ENCODE data around the gene BMP15. TPM values are rescaled to one million over a fixed set of nuclear protein-coding genes. Genes with fewer than 3 reads are reported as not detected.

The BMP15 gene
- total RNA-seq, 1 experiment from 2014 or later, result not detected

DNA sequence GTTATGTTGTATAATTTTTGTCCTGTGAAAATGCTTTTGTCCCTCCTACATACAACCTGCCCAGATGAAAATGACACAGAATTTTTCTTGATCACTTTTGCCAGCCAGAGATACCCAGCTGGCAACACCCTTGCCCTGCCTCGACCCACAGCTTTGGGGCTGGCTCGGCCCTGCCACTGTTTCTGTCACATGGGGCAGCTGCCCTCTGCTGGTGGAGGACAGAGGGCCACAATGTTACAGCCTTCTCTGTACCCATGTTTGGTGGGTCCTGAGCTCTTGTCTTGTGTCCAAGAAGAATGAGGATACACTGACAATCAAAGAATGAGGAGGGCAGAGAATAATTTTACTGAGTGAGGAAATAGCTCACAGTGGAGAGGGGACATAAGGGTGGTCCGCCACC is 31.1 kb downstream of the BMP15 start:
- intact Hi-C loops (cut with micrococcal nuclease), result loop anchor here (2.0 kb wide), 1 partner anchor 47 kb away; no protein-coding TSS in a partner anchor
- H3K9me3 Mint-ChIP-seq (ENCODE audit: unreplicated experiment), result no peaks in the 10 kb centered on the region

DNA sequence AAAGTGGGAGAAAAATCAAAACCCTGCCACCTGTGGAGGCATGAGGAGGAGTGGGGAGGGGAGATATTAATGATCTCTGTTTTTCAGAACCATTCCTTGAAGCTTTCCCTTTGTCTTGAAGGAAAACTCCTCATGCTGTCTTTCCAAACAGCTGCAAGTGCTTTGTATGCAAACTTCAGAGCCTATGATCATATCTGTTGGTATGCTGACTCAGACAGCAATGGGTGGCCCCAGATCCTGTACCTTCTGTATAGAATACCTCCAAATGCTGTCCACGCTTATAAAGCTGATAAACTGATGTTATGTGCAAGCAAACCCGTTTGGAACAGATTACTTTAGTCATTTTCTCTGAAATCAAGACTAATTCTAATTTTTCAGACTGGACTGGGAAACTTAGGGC is 31.9 kb downstream of the BMP15 start:
- ChIA-PET POLR2A (interaction anchor here (0.9 to 1.5 kb wide), 2 partner anchors 25 to 143 kb away, joined by 3 to 5 read pairs; no protein-coding TSS in a partner anchor), CTCF (interaction anchor here (0.8 to 2.0 kb wide), 12 partner anchors 25 to 388 kb away, joined by 3 to 6 read pairs (median 3); no protein-coding TSS in a partner anchor)
- H3K36me3 Mint-ChIP-seq (ENCODE audit: insufficient read depth, unreplicated experiment), result no peaks in the 10 kb centered on the region
- H3K9me3 Mint-ChIP-seq (ENCODE audit: unreplicated experiment), result no peaks in the 10 kb centered on the region
- no peak overlapping the region for H3K27ac Mint-ChIP-seq (ENCODE audit: low read depth, unreplicated experiment)
- H3K4me3 Mint-ChIP-seq (ENCODE audit: unreplicated experiment), result no peak overlapping the region
- intact Hi-C loops (cut with micrococcal nuclease), result no loop called here
- DNase-seq (ENCODE audit: unreplicated experiment), result no peak
- TF ChIP-seq, protein P1, sequence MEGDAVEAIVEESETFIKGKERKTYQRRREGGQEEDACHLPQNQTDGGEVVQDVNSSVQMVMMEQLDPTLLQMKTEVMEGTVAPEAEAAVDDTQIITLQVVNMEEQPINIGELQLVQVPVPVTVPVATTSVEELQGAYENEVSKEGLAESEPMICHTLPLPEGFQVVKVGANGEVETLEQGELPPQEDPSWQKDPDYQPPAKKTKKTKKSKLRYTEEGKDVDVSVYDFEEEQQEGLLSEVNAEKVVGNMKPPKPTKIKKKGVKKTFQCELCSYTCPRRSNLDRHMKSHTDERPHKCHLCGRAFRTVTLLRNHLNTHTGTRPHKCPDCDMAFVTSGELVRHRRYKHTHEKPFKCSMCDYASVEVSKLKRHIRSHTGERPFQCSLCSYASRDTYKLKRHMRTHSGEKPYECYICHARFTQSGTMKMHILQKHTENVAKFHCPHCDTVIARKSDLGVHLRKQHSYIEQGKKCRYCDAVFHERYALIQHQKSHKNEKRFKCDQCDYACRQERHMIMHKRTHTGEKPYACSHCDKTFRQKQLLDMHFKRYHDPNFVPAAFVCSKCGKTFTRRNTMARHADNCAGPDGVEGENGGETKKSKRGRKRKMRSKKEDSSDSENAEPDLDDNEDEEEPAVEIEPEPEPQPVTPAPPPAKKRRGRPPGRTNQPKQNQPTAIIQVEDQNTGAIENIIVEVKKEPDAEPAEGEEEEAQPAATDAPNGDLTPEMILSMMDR (IDR thresholded peaks at IDR 0.05; ENCODE audit: unreplicated experiment), result no peak
- H3K27me3 Mint-ChIP-seq (ENCODE audit: insufficient read depth, unreplicated experiment), result peaks cover 67% of the 10 kb centered on the region
- no TSS peak for BruUV-seq (replicated peaks)
- H3K4me1 Mint-ChIP-seq (ENCODE audit: insufficient read depth, unreplicated experiment), result no peaks in the 10 kb centered on the region

More for the DNA sequence above, 31.1 kb downstream of the BMP15 start:
- DNase-seq (ENCODE audit: unreplicated experiment), result peak; percentile 36
- CTCF ChIA-PET, result interaction anchor here (0.6 to 2.0 kb wide), 18 partner anchors 8 to 614 kb away, joined by 3 to 6 read pairs (median 3); no protein-coding TSS in a partner anchor
- POLR2A ChIA-PET, result interaction anchor here (1.5 kb wide), 1 partner anchor 142 kb away, joined by 5 read pairs; no protein-coding TSS in a partner anchor
- no peak overlapping the region for H3K4me3 Mint-ChIP-seq (ENCODE audit: unreplicated experiment)
- TF ChIP-seq, protein P1 (IDR thresholded peaks at IDR 0.05; ENCODE audit: unreplicated experiment), result peak; percentile 50
- H3K27ac Mint-ChIP-seq (ENCODE audit: low read depth, unreplicated experiment), result no peak overlapping the region
- H3K4me1 Mint-ChIP-seq (ENCODE audit: insufficient read depth, unreplicated experiment), result no peaks in the 10 kb centered on the region
- H3K27me3 Mint-ChIP-seq (ENCODE audit: insufficient read depth, unreplicated experiment), result peaks cover 62% of the 10 kb centered on the region
- no peaks in the 10 kb centered on the region for H3K36me3 Mint-ChIP-seq (ENCODE audit: insufficient read depth, unreplicated experiment)
- BruUV-seq (replicated peaks), result no TSS peak

- intact Hi-C loops (cut with micrococcal nuclease), result no loop called here
- H3K27me3 Mint-ChIP-seq (ENCODE audit: insufficient read depth, unreplicated experiment), result peaks cover 49% of the 10 kb centered on the region
- H3K27ac Mint-ChIP-seq (ENCODE audit: low read depth, unreplicated experiment), result no peak overlapping the region
- no peak overlapping the region for H3K4me3 Mint-ChIP-seq (ENCODE audit: unreplicated experiment)
- TF ChIP-seq, protein P1 (IDR thresholded peaks at IDR 0.05; ENCODE audit: unreplicated experiment), result no peak
- ChIA-PET CTCF (interaction anchor here (0.7 to 0.9 kb wide), 3 partner anchors 22 to 51 kb away, joined by 3 to 4 read pairs (median 4); no protein-coding TSS in a partner anchor), POLR2A (interaction anchor here (0.6 kb wide), 1 partner anchor 29 kb away, joined by 3 read pairs; no protein-coding TSS in a partner anchor)
- BruUV-seq (replicated peaks), result no TSS peak
- DNase-seq (ENCODE audit: unreplicated experiment), result no peak
- H3K36me3 Mint-ChIP-seq (ENCODE audit: insufficient read depth, unreplicated experiment), result no peaks in the 10 kb centered on the region
- no peaks in the 10 kb centered on the region for H3K4me1 Mint-ChIP-seq (ENCODE audit: insufficient read depth, unreplicated experiment)
- peaks cover 30% of the 10 kb centered on the region for H3K9me3 Mint-ChIP-seq (ENCODE audit: unreplicated experiment)
Observed at GRCh38 chrX:50952406-50952805, 41.9 kb downstream of the BMP15 start.

DNA sequence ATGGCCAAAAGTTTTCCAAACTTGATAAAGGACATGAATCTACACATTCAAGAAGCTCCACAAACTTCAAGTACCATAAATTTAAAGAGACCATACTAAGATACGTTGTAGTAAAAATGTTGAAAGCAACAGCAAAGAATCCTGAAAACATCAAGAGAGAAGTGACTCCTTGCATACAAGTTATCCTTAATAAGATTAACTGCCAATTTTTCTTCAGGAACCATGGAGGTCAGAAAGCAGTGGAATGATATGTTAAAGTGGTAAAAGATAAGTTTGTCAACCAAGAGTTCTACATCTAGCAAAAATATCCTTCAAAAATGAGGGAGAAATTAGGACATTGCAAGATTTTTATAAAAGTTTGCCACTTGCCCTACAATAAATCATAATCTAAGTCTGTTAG is 43.3 kb downstream of the BMP15 start:
- Mint-ChIP-seq H3K27me3 (ENCODE audit: insufficient read depth, unreplicated experiment) (peaks cover 39% of the 10 kb centered on the region), H3K4me3 (ENCODE audit: unreplicated experiment) (no peak overlapping the region), H3K9me3 (ENCODE audit: unreplicated experiment) (peaks cover 30% of the 10 kb centered on the region), H3K27ac (ENCODE audit: low read depth, unreplicated experiment) (no peak overlapping the region), H3K4me1 (ENCODE audit: insufficient read depth, unreplicated experiment) (no peaks in the 10 kb centered on the region), H3K36me3 (ENCODE audit: insufficient read depth, unreplicated experiment) (no peaks in the 10 kb centered on the region)
- TF ChIP-seq, protein P1 (IDR thresholded peaks at IDR 0.05; ENCODE audit: unreplicated experiment), result no peak
- ChIA-PET POLR2A (no interaction called here), CTCF (interaction anchor here (1.3 kb wide), 1 partner anchor 35 kb away, joined by 3 read pairs; no protein-coding TSS in a partner anchor)
- DNase-seq (ENCODE audit: unreplicated experiment), result no peak
- intact Hi-C loops (cut with micrococcal nuclease), result no loop called here
- BruUV-seq (replicated peaks), result no TSS peak

All from MCF 10A (cell line).